GM18505 (cell line): Measurements from ENCODE around the gene NCOA5.

Experiments
- ATAC-seq: cut with Tn5 transposase; IDR thresholded peaks from one replicate; pipeline ENCODE4 v1.9.1; 2021; ENCODE audit not compliant: unreplicated experiment
- POLR2A ChIP-seq: IDR thresholded peaks from 4 replicates; pipeline ENCODE4 v1.6.1; 2011; ENCODE audit warnings: borderline replicate concordance; ENCODE audit not compliant: insufficient read depth, insufficient read length; ENCODE audit errors: extremely low read depth

The NCOA5 gene

DNA sequence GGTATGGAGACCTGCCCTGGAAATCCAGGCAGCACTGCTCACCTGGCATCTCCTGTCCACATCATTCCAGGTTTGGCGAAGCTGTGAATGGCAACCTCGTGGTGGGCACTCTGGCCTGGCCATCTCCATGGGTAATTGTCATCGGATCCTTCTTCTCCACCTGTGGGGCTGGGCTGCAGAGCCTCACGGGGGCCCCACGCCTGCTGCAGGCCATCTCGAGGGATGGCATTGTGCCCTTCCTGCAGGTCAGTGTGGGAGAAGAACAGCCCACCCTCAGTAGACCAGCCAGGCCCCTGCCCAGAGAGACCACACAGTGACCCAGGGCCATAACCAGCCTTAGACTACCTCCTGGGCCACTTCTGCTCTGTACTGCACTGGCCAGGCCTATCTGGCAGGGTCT, 44.9 kb downstream of the NCOA5 start:
- no peak for ATAC-seq
- no peak for TF ChIP-seq POLR2A

DNA sequence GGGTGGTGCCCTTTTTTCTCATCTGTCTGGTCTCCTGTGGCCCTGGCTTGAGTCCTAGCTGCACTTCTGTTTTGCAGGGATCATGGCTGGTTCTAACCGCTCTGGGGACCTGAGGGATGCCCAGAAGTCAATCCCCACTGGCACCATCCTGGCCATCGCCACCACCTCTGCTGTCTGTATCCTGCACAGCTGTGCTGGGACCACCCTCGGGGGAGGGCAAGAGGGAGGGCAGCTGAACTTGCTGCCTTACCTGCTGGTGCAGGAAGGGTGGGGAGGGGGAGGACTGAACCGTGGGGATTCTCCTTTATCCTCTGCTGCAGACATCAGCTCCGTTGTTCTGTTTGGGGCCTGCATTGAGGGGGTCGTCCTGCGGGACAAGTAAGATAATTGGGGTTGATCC, 46.2 kb downstream of the NCOA5 start:
- no peak for ATAC-seq
- TF ChIP-seq POLR2A: no peak

DNA sequence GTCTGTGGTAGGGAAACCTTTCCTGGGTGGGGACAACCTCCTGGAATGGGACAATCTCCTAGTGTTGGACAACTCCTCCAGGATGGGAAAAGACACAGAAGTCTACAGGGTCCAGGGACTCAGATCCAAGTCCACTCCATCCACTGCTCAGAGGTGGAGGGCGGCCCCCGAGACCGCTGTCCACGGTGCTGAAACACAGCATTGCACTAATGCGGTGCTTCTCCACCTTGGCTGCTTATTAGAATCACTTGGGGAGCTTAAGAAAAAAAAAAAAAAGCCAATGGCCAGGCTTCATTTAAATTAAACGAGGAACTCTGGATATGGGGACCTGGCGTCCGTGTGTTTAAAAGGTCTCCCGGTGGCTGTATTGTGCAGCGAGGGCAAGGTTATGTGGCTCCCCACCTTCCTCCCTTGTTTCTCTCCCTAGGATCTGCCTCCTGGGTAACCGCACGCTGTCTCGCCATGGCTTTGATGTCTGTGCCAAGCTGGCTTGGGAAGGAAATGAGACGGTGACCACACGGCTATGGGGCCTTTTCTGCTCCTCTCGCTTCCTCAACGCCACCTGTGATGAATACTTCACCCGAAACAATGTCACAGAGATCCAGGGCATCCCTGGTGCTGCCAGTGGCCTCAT, 48.7 kb downstream of the NCOA5 start:
- no peak for ATAC-seq
- no peak for TF ChIP-seq POLR2A

DNA sequence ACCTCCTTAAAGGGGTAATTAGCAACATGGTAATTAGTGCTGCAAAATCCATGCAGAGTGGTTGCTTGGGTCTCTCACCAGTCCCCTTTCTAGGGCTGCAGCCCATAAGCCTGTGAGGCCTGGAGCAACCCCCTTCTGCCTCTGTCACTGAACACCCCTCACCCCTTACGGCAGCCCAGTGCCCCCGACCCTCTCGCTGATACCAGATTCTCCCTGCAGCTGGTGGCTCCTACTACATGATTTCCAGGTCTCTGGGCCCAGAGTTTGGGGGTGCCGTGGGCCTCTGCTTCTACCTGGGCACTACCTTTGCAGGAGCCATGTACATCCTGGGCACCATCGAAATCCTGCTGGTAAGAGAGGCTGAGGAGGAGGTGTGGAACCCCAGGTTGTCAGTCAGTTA, 52.7 kb downstream of the NCOA5 start:
- no peak for TF ChIP-seq POLR2A
- no peak for ATAC-seq

DNA sequence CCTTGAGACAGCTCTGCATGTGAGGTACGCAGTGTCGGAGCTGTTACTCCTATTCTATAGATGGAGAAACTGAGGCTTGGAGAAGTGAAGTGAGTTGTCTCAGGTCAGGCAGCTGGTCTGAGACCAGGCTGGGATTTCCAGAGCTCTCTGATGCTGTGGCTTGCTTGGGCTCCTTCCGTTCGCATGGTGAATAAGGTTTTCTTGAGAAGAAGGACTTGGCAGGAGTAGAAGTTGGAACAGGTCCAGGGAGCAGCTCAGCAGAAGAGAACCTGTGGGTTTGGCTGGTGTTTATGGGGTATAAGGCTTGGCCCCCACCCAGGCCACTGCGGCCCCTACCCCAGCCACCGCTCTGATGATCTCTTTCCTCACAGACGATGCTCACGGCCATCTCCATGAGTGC, 53.4 kb downstream of the NCOA5 start:
- TF ChIP-seq POLR2A: no peak
- ATAC-seq: no peak

DNA sequence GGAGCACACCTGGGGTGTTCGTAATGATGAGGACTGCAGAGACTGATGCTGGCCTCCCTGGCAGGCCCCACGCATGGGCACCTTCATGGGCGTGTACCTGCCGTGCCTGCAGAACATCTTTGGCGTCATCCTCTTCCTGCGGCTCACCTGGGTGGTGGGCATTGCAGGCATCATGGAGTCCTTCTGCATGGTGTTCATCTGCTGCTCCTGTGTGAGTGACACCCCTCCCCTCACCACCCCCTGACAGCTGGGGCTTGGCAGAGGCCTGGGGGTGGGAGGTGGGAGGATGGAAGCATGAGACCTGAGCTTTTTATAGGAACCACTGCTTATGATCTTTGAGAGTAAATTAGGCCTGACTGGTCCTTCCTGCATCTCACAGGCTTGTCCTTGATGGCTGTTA, 54.0 kb downstream of the NCOA5 start:
- no peak for ATAC-seq
- TF ChIP-seq POLR2A: no peak

DNA sequence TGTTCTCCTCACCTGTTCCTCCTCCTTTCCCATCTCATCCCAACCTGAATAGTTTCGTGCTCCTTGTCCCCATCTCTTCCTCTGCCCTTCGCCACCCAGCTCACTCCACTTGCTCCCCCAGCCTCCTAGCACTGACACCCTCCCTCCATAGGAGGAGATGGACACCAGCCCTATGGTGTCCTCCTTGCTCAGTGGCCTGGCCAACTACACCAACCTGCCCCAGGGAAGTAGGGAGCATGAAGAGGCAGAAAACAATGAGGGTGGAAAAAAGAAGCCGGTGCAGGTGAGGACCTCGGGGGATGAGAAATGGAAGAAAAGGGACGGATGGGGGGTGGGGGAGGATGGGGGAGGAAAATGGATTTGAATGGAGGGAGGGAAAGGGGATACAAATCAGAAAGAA, 54.5 kb downstream of the NCOA5 start:
- TF ChIP-seq POLR2A: no peak
- ATAC-seq: no peak

DNA sequence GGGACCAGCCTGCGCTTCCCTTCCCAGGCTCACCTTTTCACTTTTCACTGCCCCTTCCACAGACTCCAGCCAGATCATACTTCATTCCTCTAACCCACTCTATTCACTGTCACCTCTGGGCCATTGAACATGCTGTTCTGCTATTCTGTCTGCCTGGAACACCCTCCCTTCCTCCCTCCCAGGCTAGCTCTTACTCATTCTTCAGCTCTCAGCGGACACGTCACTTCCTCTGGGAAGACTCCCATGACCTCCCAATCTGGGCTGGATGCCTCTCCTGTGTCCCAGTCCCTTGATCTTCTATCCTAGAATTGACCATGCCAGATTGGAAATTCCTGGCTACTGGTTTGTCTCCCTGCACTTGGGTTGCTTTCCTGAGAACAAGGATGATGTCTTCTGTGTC, 55.7 kb downstream of the NCOA5 start:
- TF ChIP-seq POLR2A: no peak
- no peak for ATAC-seq

DNA sequence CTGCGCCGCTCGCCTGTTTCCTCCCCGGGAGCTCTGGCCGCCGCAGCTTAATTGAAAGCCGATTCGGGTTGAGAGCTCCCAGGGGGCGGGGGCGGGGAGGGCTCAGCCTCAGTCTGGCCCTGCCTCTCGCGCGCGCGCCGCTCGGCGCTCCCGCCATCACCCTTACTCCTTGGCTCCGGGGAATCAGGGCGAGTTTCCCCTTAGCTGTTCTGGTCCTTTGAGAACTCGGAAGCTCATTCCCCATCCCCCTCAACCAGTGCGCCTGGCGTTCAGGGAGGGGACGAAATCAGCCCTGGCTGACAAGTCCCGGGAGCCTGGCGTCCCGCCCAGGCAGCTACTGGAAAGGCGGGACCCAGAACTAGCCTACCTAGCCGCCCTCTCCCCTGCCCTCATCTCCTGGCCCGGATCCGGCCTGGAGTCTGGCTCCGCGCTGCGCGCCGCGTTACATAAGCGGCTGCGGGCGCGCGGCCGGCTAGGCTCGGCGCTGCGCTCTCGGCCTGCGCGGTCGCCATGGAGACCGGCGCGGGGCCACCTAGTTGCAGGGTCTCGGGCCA, 58.0 kb downstream of the NCOA5 start:
- ATAC-seq: no peak
- TF ChIP-seq POLR2A: no peak

DNA sequence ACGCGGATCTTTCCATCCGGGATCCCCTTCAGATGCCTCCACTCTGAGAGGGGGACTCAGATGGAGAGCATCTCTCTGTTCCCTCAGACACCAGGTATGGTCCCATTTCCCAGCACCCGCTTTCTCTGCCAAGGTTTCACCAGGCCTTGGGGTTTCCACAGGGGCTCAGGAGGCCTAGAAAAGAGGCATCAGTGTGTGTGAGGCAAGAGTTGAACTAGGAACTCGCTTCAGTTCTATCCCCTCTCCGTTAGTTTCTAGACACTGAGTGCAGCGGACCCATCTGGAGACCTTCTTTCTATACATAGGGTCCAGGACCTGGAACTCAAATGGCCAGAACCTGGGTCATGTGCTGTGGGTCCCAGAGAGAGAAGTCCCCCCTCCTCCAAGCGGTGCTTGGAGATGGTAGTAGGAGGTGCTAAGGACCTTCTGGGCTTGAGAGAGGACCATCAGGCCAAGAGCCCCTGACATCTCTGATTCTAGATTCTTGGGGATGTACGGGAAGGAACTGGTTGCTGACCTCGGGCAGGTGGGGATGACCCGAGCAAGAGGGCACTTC, 58.7 kb downstream of the NCOA5 start:
- no peak for ATAC-seq
- TF ChIP-seq POLR2A: no peak

DNA sequence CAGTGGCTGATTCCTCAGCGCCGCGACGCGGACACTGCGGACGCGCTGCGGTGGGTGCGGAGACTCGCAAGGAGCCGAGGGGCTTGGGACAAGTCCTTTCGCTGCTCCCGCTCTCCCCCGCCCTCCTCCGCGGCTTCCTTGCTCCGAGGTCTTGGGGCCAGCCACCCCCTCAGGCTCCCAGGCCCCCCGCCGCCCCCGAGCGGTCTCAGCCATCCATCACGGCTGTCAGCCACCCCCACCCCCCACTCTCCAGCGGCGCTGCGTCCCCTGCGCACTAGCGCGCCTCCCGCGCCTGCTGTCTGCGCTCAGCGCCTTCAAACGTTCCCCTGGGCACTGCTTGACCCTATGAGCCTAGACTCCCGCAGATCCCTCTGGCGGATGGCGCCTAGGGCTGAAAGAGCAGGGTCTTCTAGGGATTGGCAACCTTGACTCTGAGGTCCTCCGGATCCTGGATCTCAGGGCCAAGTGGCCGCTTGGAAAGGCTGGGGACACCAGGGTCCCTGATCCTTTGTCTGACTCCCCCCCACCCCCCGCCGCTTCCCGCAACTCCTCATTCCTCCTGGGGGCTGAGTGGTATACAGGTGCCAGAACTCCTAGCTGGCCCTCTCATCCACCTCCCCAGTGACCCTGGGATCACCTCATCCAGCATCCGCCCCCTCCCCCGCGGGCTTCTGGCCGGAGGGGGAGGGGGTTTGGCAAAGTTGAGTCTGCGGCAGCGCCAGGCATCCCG, 59.3 kb downstream of the NCOA5 start:
- TF ChIP-seq POLR2A: no peak
- ATAC-seq: no peak

DNA sequence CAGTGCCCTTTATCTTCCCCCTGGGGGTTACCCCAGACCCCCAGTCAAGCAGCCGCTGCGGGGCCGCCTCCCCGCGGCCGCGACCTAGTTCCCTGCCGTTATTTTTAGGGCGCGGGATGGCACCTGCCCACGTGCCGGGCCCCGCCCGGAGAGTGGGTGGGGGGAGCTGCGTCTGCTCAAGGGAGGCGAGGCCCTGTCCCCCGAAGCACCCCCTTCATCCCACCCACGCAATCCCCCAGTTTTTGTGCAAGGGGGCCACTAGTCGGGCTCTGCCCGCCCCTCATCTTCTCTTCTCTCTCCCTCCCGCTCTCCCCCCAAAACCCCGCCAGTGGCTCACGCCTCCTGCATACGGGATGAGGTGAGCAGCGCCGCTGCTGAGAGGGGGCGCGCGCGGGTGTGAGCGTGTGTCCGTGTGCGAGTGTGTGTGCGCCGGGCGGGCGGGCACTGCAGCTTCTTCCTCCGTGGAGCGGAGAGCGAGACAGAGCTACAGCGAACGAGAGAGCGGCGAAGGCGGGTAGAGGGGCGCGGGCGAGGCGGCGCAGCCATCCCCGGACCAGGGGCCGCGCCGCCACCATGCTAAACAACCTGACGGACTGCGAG, 60.9 kb downstream of the NCOA5 start, which contains the start of gene SLC12A5:
SLC12A5 (plus strand) TSS at position 444 of the 600 bp plus-strand sequence; CDS start at position 574, 130 bp downstream.
- no peak for ATAC-seq
- TF ChIP-seq POLR2A: no peak

DNA sequence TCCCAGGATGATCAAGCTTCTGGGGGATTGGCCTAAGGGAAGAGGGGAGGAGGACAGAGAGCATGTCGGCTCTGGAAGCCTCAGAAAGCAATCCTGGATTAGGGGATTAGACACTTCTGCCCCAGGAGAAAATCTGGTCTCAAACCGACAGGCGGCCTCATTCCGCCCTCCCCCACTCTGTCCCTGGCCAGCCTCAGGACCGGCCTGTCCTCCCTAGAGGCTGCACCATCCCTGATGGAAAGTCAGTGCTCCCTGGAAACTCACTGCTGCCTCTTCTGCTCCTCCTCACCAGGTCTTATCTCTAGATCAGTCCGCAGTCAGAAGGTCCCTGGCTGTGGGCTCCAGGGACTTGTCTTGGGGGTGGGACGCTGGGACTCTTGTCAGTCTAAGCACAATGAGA, 61.7 kb downstream of the NCOA5 start:
- no peak for ATAC-seq
- TF ChIP-seq POLR2A: no peak
